Measurements from ENCODE around the gene ENAH.

Gene ENAH

GRCh38 chr1:225602590-225603206 lies 50.2 kb downstream of the ENAH start:
- DNase-seq (ENCODE audit: low spot score) = no peak

DNA sequence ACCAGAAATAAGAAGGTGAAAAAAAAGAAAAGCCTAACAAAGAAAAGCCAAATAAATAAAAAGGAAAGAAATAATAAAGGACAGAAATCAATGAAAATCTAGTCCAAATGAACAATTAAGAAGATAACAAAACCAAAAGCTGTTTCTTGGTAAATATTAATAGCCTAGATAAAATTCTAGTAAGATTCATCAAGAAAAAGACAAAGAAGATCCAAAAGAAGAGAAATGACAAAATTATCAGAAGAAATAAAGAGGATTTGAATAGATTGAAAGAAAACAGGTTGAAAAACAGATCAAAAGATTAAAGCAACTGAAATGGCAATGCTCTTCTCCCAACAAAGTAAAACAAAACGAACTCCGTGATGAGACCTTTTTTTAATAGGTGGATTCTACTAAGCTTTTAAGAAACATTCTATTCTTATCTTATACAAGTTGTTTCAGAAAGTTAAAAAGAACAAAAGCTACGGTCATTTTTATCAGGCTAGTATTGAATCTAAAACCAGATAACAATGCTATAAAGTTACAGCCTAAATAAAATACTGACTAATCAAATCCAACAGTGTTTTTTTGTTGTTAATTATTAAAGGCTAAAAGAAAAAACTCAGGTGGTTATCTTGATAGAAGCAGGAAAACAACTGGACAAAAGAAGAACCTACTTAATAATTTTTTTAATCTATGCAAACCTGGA lies 50.9 kb downstream of the ENAH start:
- no peak for DNase-seq (ENCODE audit: low spot score)

DNA sequence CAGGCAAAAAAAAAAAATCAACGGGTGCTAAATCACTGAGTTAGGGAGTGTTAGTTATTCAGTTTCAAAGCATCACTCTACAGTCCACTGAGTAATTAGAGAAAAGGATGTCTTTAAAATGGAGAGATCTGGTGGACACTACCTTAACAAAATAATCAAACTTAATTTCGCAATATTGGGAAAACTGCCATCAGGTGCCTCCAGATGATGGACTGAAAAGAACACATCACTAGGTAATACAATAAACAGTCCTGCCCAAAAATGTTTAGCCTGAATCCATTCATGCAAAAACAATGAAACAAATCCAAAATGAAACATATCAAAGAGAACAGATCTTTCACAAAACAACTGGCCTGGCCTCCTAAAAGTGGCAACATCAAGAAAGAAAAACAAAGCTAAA lies 54.1 kb downstream of the ENAH start:
- DNase-seq (ENCODE audit: low spot score) = no peak

DNA sequence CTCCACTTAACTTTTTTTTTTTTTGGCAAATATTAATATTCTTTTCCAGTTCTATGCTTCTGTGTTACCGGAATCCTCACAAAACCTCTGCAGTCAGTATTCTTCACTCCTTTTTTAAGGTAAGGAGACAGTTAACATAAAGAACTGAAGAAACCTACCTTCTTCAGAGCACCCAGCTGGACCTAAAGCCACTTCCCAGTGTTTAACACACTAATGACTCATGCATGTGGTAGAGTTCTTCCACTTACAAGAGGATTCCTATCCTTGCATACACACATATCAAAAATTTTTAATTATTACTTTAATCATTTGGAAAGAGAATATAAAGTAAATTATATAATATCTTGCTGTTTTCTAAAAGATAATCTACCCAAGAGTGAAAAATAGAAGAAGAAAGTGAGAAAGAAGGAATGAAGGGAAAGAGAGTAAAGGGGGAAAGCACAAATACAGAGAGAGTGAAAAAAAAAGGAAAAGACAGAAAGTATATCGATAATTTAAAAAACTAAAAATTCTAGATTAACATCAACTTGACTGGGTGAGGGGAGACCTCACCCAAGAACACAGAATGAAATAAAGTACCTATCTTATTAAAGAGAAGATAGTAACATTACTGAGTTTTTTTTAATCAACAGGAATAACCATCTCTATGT lies 54.9 kb downstream of the ENAH start:
- DNase-seq (ENCODE audit: low spot score) = no peak

GRCh38 chr1:225596736-225597135 lies 56.2 kb downstream of the ENAH start:
- no peak for DNase-seq (ENCODE audit: low spot score)

DNA sequence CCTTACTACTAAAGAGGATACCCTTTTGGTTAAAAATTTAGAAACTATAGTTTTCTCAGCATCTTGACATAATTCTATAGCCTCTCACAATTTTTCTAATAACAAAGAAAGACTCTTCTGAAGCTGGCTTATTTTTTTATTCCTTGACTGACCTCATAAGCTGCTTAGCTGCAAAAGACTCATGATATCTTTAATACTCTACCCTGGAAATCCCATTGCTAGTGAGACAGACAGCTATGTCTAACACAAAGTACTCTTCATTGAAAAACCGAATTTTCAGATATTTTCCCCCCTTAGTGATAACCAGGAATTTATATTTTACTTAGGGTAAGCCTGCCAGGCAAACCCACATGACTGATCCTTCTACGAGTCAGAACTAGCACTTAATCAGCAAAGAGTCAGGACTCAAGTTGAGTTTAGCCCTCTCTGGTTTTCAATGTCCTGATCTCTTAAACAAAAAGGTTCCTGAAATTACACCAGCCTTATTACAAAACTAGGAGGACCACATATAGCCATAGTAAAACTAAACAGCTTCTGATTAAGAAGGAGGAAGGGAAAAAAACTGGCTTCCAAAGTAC lies 56.9 kb downstream of the ENAH start:
- DNase-seq (ENCODE audit: low spot score) = no peak

- no peak for DNase-seq (ENCODE audit: low spot score)
Measured at GRCh38 chr1:225595452-225595851, 57.5 kb downstream of the ENAH start.

GRCh38 chr1:225593414-225593813 lies 59.5 kb downstream of the ENAH start:
- DNase-seq (ENCODE audit: low spot score) = no peak

DNA sequence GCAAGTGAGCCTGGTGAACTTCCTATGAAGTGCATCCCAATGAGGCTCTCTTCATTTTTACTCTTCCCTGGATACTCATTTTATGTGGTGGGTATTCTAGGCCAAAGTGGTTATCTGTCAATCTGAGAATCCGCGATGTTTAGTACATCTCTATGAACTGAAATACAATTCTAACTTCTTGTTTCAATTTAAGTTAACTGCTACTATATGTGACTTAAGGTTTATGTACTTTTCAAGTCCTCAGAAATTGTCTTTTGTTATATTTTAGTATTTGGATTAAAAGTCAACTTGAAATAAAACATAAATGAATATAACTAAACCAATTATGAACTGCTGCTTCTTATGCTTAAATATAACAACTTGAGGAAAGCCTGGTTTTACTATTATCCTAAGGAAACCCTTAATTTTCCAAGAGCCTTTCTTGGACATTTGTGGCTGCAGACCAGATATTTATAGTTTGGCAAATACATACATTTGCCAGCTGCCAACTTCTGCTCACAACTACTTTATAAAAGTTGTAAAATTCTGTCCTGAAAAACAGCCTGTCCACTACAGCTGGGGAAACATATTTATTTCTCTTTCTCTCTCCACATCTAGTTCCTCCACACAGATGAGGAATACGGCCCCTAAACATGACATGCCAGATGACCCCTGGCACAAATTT lies 60.4 kb downstream of the ENAH start:
- DNase-seq (ENCODE audit: low spot score) = no peak

GRCh38 chr1:225587310-225587709 lies 65.6 kb downstream of the ENAH start:
- no peak for DNase-seq (ENCODE audit: low spot score)

GRCh38 chr1:225581186-225581585 lies 71.7 kb downstream of the ENAH start:
- no peak for DNase-seq (ENCODE audit: low spot score)

- DNase-seq (ENCODE audit: low spot score) = no peak
Measured at GRCh38 chr1:225580238-225581099, 72.5 kb downstream of the ENAH start.

DNA sequence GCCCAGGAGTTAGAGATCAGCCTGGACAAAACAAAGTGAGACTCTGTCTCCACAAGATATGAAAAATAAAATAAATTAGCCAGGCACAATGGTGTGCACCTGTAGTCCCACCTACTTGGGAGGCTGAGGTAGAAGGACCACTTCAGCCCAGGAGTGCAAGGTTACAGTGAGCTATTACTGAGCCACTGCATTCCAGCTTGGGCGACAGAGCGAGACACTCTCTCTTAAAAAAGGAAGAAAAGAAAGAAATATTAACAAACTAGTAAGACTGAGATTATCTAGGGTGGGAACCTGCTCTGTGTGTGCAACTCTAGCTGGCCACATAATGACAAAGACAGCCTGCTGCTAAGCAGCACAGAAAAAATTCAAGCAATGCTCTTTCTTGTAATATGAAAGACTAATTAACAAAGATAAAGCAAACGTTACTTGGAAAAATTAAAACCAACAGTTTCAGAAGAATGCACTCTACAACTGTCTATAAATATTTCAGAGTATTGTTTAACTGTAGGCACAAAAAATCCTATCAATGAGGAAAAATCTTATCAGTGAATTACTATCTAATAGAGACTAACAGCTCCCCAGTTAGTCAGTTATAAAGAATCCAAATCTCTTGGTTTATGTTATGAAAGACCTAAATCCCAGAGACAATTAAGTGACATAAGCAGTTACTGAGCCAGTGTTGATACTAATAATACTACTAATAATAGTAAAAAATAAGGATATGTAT lies 74.5 kb downstream of the ENAH start:
- DNase-seq (ENCODE audit: low spot score) = no peak

- no peak for DNase-seq (ENCODE audit: low spot score)
Measured at GRCh38 chr1:225577241-225577640, 75.7 kb downstream of the ENAH start.

DNA sequence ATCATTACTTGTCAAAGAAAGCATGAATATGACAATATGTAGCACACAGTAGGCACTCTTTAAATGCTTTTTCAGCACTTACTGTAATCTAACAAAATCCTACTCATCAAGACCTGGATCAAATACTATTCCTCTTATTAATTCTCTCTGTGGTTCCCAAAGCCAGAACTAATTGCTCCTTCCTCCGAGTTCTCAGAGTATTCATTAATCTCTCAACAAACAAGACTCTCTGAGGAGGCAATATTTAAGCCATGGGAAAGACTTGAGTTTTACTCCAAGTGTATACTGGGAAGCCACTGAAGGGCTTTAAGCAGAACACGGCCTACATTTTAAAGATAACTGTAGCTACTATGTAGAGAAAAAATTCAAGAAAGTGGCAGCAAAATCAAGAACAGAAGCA lies 79.7 kb downstream of the ENAH start:
- no peak for DNase-seq (ENCODE audit: low spot score)

DNA sequence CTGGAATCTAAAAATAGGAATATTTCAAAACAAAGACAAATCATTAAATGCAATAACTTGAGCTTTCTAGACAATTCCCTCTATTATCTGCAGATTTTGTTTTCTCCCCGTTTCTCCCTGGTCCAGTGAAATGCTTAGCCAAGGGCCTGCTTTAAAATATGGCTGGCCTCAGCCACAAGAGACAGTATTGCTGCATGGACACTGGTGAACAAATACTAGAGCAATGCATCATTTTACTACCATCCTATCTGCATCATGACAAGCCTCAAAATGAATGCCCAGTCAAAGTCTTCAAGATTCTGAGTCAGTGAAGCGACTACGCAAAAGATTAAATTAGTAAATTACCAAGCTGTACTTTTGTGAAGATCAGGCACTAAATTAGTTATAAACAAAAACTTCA lies 80.5 kb downstream of the ENAH start:
- DNase-seq (ENCODE audit: low spot score) = no peak

GRCh38 chr1:225567789-225568188 lies 85.1 kb downstream of the ENAH start:
- DNase-seq (ENCODE audit: low spot score) = no peak

GRCh38 chr1:225565847-225566246 lies 87.1 kb downstream of the ENAH start:
- no peak for DNase-seq (ENCODE audit: low spot score)

GRCh38 chr1:225561675-225562074 lies 91.2 kb downstream of the ENAH start:
- no peak for DNase-seq (ENCODE audit: low spot score)

DNA sequence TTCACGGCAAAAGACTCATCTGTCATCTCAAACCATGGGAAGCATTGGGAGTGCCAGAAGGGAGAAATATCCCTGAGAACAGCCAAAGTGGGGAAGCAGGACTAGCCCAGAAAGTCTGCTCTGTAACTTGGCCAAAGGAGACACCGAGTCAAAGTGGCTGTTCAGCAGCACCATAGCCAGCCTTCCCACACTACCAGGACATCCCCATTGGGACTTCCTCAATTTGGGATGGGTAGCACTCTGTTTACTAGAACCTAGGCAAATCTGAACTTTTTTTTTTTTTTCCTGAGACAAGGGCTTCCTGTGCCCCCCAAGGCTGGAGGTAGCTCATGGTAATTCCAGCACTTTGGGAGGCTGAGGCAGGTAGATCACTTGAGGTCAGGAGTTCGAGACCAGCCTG lies 93.0 kb downstream of the ENAH start:
- no peak for DNase-seq (ENCODE audit: low spot score)

- no peak for DNase-seq (ENCODE audit: low spot score)
Measured at GRCh38 chr1:225559326-225559725, 93.6 kb downstream of the ENAH start.
